ENCODE measurements around the gene TTLL13.

TTLL13 gene

DNA sequence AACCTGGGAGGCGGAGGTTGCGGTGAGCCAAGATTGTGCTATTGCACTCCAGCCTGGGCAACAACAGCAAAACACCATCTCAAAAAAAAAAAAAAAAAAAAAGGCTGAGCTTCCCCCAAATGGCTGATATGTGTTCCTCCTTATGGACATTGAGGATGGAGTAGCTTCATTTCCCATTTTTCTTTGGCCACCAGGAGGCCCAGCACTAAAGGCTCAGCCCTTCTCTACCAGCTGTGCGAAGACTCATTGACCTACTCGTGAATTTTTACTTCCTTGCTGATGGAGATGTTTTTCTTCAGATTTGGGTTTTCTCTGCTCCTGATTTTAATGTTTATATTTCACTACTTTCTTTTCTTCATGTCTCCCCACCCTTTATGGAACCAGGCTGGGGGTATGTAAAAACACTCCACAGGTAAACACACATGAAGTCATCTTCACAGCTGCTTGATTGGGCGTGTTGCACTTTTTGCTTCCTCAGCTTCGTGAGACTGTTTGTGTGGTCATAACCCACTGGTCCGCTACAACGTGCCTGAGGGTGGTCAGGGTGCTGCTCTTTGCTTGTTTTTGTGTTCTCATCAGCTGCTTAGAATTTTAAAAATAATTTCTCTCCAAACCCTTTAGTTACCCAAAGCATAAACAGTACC is 34.7 kb upstream of the TTLL13 start:
- no peak for DNase-seq (ENCODE audit: low spot score)

DNA sequence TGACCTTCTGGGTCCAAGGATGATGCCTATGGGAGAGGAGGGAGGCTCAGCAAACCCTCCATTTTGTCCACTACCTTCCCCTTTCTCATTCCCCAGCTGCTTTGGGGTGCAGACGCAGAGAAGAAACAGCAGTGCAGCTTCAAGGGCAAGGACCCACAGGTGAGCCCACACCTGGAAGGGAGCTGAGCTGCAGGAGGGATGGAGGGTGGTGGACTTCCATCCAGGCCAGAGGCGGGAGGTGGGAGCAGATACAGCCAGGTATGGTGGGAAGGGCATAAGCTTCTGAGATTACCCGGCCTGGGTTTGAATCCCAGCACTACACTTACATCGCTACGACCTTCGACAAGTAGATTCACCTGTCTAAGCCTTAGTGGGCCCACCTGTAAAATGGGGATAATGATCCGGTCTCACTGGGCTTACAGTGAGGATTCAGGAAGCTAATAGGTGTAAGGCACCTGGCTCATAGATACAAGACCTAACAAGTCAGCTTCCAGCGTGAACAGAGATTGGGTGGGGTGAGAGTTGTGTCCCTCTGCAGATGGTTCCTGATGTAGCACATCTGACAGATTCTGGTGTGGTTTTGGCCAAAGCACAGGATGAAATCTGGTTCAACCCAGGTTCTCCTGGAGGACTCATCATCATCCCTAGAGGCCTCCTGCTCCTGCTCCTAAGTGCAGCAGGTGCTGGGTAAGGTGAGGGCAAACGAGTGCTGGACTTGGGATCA is 31.5 kb upstream of the TTLL13 start:
- DNase-seq (ENCODE audit: low spot score), result no peak

DNA sequence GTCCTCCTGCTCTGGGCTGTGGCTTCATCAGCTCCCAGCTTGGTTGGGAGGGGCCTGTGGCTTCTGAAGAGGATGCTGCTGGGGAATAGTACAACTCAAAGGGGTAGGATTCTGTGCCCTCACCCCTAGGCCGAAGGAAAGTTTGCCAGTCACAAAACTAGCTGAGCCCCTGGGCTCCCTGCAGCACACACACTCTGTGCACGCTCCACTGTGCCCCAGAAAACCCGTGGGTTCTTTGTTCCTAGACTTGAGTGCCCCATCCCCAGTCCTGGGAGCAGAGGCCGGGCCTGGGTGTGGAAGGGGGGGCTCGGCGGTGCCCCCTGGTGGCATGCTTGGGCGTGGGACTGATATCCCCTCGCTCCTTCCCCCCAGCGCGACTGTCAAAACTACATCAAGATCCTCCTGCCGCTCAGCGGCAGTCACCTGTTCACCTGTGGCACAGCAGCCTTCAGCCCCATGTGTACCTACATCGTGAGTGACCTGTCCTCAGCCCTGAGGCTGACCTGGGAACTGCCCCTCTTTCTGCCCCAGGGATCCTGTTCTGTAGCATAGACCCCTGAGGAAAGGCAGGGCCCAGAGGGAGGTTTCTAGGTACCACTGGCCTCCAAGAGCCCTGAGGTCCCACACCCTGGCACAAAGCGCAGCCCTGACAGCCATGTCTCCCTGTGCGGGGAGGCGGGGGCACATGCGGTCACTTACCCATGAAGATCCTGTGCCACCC is 29.8 kb upstream of the TTLL13 start:
- peak; percentile 71 for DNase-seq (ENCODE audit: low spot score)

GRCh38 chr15:90221246-90221900 is 28.0 kb upstream of the TTLL13 start:
- DNase-seq (ENCODE audit: low spot score), result peak; percentile 88

GRCh38 chr15:90222547-90222946 is 26.8 kb upstream of the TTLL13 start:
- no peak for DNase-seq (ENCODE audit: low spot score)

DNA sequence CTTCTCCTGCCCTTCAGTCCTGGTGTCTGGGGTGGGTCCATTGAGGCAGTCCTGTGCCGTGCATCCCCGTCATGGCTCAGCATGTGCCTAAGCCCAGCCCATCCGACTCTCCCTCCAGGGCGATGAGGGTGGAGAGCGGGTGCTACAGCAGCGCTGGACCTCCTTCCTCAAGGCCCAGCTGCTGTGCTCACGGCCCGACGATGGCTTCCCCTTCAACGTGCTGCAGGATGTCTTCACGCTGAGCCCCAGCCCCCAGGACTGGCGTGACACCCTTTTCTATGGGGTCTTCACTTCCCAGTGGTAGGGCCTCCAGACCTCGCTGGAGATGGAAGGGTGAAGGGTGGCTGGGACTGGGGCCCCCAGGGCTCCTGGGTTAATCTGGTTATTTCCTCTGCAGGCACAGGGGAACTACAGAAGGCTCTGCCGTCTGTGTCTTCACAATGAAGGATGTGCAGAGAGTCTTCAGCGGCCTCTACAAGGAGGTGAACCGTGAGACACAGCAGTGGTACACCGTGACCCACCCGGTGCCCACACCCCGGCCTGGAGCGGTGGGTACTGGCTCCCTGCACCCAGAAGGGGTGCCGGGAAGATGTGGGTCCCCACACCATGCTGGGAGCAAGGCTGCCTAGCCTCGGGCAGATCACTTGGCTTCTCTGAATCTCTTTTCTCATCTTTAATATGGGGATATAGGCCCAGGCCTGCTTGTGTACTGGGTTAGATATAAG is 25.8 kb upstream of the TTLL13 start:
- no peak for DNase-seq (ENCODE audit: low spot score)

GRCh38 chr15:90225047-90225446 is 24.3 kb upstream of the TTLL13 start:
- DNase-seq (ENCODE audit: low spot score), result no peak

DNA sequence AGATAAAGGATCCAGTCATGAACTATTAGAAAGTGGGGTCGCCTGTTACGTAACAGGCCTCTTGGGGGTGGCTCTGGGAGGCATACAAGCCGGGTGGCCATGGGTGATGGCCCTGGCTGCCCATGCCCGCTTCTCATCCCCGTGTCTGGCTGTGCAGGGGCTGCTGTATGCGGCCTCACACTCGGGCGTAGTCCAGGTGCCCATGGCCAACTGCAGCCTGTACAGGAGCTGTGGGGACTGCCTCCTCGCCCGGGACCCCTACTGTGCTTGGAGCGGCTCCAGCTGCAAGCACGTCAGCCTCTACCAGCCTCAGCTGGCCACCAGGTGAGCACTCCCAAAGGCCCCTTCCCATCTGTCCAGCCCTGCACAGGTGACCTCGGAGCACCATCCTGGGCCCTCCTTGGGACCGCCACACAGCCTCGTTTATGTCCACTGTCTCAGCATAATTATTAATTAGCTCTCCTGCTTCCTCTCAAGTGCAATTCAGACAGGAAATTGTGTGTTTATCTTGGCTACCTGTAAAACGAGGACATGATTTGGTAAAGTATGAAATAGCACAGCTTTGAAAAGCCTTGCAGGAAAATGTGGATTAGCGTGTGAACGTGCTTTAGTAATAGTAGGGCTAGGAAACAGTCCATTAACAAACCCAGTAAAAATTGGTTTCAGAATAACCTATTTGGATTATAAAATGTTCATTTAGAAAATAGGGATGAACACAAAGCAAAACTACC is 23.7 kb upstream of the TTLL13 start:
- DNase-seq (ENCODE audit: low spot score), result no peak

DNA sequence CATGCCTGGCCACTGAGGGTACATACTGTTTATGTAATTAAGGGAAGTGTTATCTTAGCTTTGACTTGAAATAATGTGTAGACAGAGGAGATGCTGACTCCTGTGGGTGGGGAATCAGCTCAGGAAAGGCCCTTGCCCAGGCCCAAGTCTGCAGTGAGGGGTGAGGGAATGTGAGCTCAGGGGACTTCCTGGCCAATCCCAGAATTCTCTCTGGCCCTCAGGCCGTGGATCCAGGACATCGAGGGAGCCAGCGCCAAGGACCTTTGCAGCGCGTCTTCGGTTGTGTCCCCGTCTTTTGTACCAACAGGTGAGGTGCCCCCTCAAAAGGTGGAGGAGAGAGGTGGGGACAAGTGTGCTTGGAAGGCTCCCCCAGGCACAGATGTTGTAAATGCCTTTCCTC is 22.0 kb upstream of the TTLL13 start:
- DNase-seq (ENCODE audit: low spot score), result no peak

DNA sequence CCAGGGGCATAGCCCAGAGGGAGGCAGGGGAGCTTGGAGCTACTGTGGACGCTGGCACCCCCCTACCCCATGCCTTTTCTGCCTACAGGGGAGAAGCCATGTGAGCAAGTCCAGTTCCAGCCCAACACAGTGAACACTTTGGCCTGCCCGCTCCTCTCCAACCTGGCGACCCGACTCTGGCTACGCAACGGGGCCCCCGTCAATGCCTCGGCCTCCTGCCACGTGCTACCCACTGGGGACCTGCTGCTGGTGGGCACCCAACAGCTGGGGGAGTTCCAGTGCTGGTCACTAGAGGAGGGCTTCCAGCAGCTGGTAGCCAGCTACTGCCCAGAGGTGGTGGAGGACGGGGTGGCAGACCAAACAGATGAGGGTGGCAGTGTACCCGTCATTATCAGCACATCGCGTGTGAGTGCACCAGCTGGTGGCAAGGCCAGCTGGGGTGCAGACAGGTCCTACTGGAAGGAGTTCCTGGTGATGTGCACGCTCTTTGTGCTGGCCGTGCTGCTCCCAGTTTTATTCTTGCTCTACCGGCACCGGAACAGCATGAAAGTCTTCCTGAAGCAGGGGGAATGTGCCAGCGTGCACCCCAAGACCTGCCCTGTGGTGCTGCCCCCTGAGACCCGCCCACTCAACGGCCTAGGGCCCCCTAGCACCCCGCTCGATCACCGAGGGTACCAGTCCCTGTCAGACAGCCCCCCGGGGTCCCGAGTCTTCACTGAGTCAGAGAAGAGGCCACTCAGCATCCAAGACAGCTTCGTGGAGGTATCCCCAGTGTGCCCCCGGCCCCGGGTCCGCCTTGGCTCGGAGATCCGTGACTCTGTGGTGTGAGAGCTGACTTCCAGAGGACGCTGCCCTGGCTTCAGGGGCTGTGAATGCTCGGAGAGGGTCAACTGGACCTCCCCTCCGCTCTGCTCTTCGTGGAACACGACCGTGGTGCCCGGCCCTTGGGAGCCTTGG is 21.3 kb upstream of the TTLL13 start:
- DNase-seq (ENCODE audit: low spot score), result no peak

DNA sequence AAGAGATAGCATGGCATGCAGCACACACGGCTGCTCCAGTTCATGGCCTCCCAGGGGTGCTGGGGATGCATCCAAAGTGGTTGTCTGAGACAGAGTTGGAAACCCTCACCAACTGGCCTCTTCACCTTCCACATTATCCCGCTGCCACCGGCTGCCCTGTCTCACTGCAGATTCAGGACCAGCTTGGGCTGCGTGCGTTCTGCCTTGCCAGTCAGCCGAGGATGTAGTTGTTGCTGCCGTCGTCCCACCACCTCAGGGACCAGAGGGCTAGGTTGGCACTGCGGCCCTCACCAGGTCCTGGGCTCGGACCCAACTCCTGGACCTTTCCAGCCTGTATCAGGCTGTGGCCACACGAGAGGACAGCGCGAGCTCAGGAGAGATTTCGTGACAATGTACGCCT is 20.4 kb upstream of the TTLL13 start:
- no peak for DNase-seq (ENCODE audit: low spot score)

GRCh38 chr15:90230071-90230494 is 19.3 kb upstream of the TTLL13 start:
- DNase-seq (ENCODE audit: low spot score), result no peak

- DNase-seq (ENCODE audit: low spot score), result no peak
These were observed 18.7 kb upstream of the TTLL13 start for GRCh38 chr15:90230610-90231009.

GRCh38 chr15:90231028-90232017 is 18.0 kb upstream of the TTLL13 start:
- no peak for DNase-seq (ENCODE audit: low spot score)

GRCh38 chr15:90232196-90232595 is 17.2 kb upstream of the TTLL13 start:
- DNase-seq (ENCODE audit: low spot score), result no peak

- DNase-seq (ENCODE audit: low spot score), result no peak
These were observed 16.4 kb upstream of the TTLL13 start for GRCh38 chr15:90232941-90233386.

GRCh38 chr15:90233387-90234095 is 15.8 kb upstream of the TTLL13 start, which contains the start of gene CIB1:
CIB1 (minus strand) TSS chr15:90233941; CDS start chr15:90233885, 56 bp downstream.
- peak; percentile 71 for DNase-seq (ENCODE audit: low spot score)
